GM23338 (cell line): Measurements from ENCODE around the gene XYLB. TPM values are rescaled to one million over a fixed set of nuclear protein-coding genes. Genes with fewer than 3 reads are reported as not detected.

Source experiments
- ATAC-seq: fragments of 200-7000 bp; cut with Tn5 transposase; 3 replicates; pipeline ENCODE4 v1.9.1; 2020
- DNase-seq: peaks from one replicate; pipeline ENCODE4 v3.0.0-alpha.2; 2015; ENCODE audit warnings: low spot score
- H2AFZ ChIP-seq: fragments of 200-600 bp; sonication (generic); 2 replicates; pipeline ENCODE4 v1.8.0; 2016; ENCODE audit warnings: antibody characterized with exemption, mild to moderate bottlenecking, moderate library complexity
- H3F3A ChIP-seq: fragments of 200-600 bp; sonication (generic); replicated peaks from 2 replicates; pipeline ENCODE4 v1.8.0; 2017; ENCODE audit warnings: antibody characterized with exemption, mixed run types, low read depth
- H3K27ac ChIP-seq: fragments of 200-600 bp; sonication (generic); 2 replicates; pipeline ENCODE4 v1.6.1; 2016; ENCODE audit warnings: low read depth
- H3K27me3 ChIP-seq: fragments of 200-600 bp; sonication (generic); 2 replicates; pipeline ENCODE4 v1.8.0; 2016; ENCODE audit warnings: mild to moderate bottlenecking, mixed run types, moderate library complexity; ENCODE audit not compliant: insufficient read depth
- H3K36me3 ChIP-seq: fragments of 200-600 bp; sonication (generic); 2 replicates; pipeline ENCODE4 v1.8.0; 2016; ENCODE audit warnings: mild to moderate bottlenecking; ENCODE audit not compliant: insufficient read depth
- H3K4me1 ChIP-seq: fragments of 200-600 bp; sonication (generic); 2 replicates; pipeline ENCODE4 v1.8.0; 2016; ENCODE audit warnings: mild to moderate bottlenecking, moderate library complexity; ENCODE audit not compliant: insufficient read depth
- H3K4me2 ChIP-seq: fragments of 200-600 bp; sonication (generic); 2 replicates; pipeline ENCODE4 v1.7.1; 2017; ENCODE audit warnings: mixed run types
- H3K4me3 ChIP-seq: fragments of 200-600 bp; sonication (generic); 2 replicates; pipeline ENCODE4 v1.6.1; 2016; ENCODE audit warnings: mixed run types
- H3K79me2 ChIP-seq: fragments of 200-600 bp; sonication (generic); replicated peaks from 2 replicates; pipeline ENCODE4 v1.8.0; 2017; ENCODE audit warnings: mild to moderate bottlenecking; ENCODE audit not compliant: insufficient read depth
- H3K9me2 ChIP-seq: fragments of 200-600 bp; sonication (generic); 2 replicates; pipeline ENCODE4 v1.8.0; 2017; ENCODE audit not compliant: insufficient read depth
- H4K20me1 ChIP-seq: fragments of 200-600 bp; sonication (generic); replicated peaks from 2 replicates; pipeline ENCODE4 v1.8.0; 2017; ENCODE audit warnings: mild to moderate bottlenecking; ENCODE audit not compliant: insufficient read depth
- H3K27ac Mint-ChIP-seq: 2 replicates; pipeline ENCODE4 v1.8.0; 2020; ENCODE audit warnings: inconsistent platforms, mild to moderate bottlenecking, moderate library complexity, mixed read lengths
- H3K27me3 Mint-ChIP-seq: 3 replicates; pipeline ENCODE4 v1.8.0; 2022; ENCODE audit warnings: low read depth, mild to moderate bottlenecking, moderate library complexity, mixed read lengths, inconsistent platforms; ENCODE audit not compliant: insufficient read depth, poor library complexity
- H3K36me3 Mint-ChIP-seq: 3 replicates; pipeline ENCODE4 v1.8.0; 2021; ENCODE audit warnings: low read depth, mild to moderate bottlenecking, inconsistent platforms, moderate library complexity, mixed read lengths
- H3K4me1 Mint-ChIP-seq: 3 replicates; pipeline ENCODE4 v1.8.0; 2020; ENCODE audit warnings: mild to moderate bottlenecking, inconsistent platforms, mixed read lengths
- H3K4me3 Mint-ChIP-seq: 3 replicates; pipeline ENCODE4 v1.8.0; 2021; ENCODE audit warnings: moderate library complexity, mild to moderate bottlenecking, inconsistent platforms, mixed read lengths
- H3K9me3 Mint-ChIP-seq: 3 replicates; pipeline ENCODE4 v1.8.0; 2020; ENCODE audit warnings: moderate library complexity, mild to moderate bottlenecking, inconsistent platforms, mixed read lengths
- CREB1 ChIP-seq: fragments of 250-450 bp; sonication (Bioruptor Pico); IDR thresholded peaks from 2 replicates; pipeline ENCODE4 v1.5.0; 2020; ENCODE audit warnings: low read depth, mild to moderate bottlenecking, moderate library complexity
- EZH2 ChIP-seq: fragments of 200-600 bp; sonication (generic); IDR thresholded peaks from one replicate; pipeline ENCODE4 v1.8.0; 2017; ENCODE audit warnings: antibody characterized with exemption, mild to moderate bottlenecking, low read depth; ENCODE audit not compliant: unreplicated experiment
- EZH2phosphoT487 ChIP-seq: fragments of 200-600 bp; sonication (generic); IDR thresholded peaks from one replicate; pipeline ENCODE4 v1.8.1; 2018; ENCODE audit warnings: antibody characterized with exemption; ENCODE audit not compliant: unreplicated experiment
- JUNB ChIP-seq: IDR thresholded peaks from one replicate; pipeline ENCODE4 v1.6.1; 2016; ENCODE audit warnings: antibody characterized with exemption; ENCODE audit not compliant: unreplicated experiment
- NANOG ChIP-seq: IDR thresholded peaks from 2 replicates; pipeline ENCODE4 v1.6.1; 2016; ENCODE audit warnings: antibody characterized with exemption, borderline replicate concordance
- POLR2AphosphoS5 ChIP-seq: IDR thresholded peaks from 2 replicates; pipeline ENCODE4 v1.6.1; 2016; ENCODE audit warnings: antibody characterized with exemption, low read depth
- ZNF114 ChIP-seq: fragments of 250-450 bp; sonication (Bioruptor Pico); IDR thresholded peaks from 2 replicates; pipeline ENCODE4 v1.5.0; 2020; ENCODE audit warnings: mild to moderate bottlenecking, moderate library complexity
- ZNF331 ChIP-seq: fragments of 250-450 bp; sonication (Bioruptor Pico); IDR thresholded peaks from 2 replicates; pipeline ENCODE4 v1.5.0; 2020; ENCODE audit warnings: low read depth, mild to moderate bottlenecking, moderate library complexity
- polyA plus RNA-seq: library from polyadenylated mRNA; unstranded; fragments of >200 nt; fragmentation: Nextera tagmentation; extraction: Ambion mirVana; gene quantifications from 2 replicates; pipeline ENCODE4 v1.2.1, GENCODE V29; 2016
- total RNA-seq: library from RNA; depleted of rRNA; stranded (reverse); fragments of >200 nt; shearing (Covaris generic); gene quantifications from 2 replicates; pipeline ENCODE4 v1.2.3, GENCODE V29; 2014
- TF ChIP-seq, protein P1 (sequence below): fragments of 250-450 bp; sonication (Bioruptor Pico); IDR thresholded peaks from 2 replicates; pipeline ENCODE4 v1.5.0; 2020; ENCODE audit warnings: mild to moderate bottlenecking, moderate library complexity
- TF ChIP-seq, protein P2 (sequence below): IDR thresholded peaks from 2 replicates; pipeline ENCODE4 v1.6.1; 2016; ENCODE audit warnings: antibody characterized with exemption
- TF ChIP-seq, protein P3 (sequence below): IDR thresholded peaks from one replicate; pipeline ENCODE4 v1.6.1; 2018; ENCODE audit warnings: antibody characterized with exemption; ENCODE audit not compliant: unreplicated experiment

Gene XYLB
- total and polyA plus RNA-seq, 2 experiments from 2014 or later: 1.6 to 3.3 TPM

DNA sequence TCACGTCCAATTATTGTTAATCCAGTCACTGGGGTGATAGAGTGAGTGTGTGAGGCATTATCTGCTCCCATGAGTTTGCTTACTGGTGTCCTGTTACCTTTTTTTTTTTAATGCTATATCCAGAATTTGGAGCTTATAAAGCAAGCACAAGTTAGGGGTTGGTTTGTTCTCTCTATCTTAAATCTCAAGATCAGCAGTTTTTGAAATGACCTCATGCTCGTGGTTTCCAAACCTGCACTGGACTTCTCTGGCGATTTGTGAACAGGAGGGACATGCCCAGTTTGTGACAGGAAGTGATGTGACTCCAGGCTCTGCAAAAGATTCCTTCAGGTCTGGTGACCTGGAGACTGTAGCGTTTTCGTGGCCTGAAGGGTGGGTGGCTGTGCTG is 25.6 kb downstream of the XYLB start:
- H3K27me3 ChIP-seq: no peaks in the 10 kb centered on the region
- Mint-ChIP-seq H3K27ac (no peak overlapping the region), H3K4me1 (no peaks in the 10 kb centered on the region), H3K27me3 (peaks cover 4% of the 10 kb centered on the region), H3K4me3 (no peak overlapping the region), H3K9me3 (peaks cover 13% of the 10 kb centered on the region), H3K36me3 (peaks cover 55% of the 10 kb centered on the region)
- H3K4me2 ChIP-seq: no peak overlapping the region
- no peaks in the 10 kb centered on the region for H3K4me1 ChIP-seq
- TF ChIP-seq, protein P1, sequence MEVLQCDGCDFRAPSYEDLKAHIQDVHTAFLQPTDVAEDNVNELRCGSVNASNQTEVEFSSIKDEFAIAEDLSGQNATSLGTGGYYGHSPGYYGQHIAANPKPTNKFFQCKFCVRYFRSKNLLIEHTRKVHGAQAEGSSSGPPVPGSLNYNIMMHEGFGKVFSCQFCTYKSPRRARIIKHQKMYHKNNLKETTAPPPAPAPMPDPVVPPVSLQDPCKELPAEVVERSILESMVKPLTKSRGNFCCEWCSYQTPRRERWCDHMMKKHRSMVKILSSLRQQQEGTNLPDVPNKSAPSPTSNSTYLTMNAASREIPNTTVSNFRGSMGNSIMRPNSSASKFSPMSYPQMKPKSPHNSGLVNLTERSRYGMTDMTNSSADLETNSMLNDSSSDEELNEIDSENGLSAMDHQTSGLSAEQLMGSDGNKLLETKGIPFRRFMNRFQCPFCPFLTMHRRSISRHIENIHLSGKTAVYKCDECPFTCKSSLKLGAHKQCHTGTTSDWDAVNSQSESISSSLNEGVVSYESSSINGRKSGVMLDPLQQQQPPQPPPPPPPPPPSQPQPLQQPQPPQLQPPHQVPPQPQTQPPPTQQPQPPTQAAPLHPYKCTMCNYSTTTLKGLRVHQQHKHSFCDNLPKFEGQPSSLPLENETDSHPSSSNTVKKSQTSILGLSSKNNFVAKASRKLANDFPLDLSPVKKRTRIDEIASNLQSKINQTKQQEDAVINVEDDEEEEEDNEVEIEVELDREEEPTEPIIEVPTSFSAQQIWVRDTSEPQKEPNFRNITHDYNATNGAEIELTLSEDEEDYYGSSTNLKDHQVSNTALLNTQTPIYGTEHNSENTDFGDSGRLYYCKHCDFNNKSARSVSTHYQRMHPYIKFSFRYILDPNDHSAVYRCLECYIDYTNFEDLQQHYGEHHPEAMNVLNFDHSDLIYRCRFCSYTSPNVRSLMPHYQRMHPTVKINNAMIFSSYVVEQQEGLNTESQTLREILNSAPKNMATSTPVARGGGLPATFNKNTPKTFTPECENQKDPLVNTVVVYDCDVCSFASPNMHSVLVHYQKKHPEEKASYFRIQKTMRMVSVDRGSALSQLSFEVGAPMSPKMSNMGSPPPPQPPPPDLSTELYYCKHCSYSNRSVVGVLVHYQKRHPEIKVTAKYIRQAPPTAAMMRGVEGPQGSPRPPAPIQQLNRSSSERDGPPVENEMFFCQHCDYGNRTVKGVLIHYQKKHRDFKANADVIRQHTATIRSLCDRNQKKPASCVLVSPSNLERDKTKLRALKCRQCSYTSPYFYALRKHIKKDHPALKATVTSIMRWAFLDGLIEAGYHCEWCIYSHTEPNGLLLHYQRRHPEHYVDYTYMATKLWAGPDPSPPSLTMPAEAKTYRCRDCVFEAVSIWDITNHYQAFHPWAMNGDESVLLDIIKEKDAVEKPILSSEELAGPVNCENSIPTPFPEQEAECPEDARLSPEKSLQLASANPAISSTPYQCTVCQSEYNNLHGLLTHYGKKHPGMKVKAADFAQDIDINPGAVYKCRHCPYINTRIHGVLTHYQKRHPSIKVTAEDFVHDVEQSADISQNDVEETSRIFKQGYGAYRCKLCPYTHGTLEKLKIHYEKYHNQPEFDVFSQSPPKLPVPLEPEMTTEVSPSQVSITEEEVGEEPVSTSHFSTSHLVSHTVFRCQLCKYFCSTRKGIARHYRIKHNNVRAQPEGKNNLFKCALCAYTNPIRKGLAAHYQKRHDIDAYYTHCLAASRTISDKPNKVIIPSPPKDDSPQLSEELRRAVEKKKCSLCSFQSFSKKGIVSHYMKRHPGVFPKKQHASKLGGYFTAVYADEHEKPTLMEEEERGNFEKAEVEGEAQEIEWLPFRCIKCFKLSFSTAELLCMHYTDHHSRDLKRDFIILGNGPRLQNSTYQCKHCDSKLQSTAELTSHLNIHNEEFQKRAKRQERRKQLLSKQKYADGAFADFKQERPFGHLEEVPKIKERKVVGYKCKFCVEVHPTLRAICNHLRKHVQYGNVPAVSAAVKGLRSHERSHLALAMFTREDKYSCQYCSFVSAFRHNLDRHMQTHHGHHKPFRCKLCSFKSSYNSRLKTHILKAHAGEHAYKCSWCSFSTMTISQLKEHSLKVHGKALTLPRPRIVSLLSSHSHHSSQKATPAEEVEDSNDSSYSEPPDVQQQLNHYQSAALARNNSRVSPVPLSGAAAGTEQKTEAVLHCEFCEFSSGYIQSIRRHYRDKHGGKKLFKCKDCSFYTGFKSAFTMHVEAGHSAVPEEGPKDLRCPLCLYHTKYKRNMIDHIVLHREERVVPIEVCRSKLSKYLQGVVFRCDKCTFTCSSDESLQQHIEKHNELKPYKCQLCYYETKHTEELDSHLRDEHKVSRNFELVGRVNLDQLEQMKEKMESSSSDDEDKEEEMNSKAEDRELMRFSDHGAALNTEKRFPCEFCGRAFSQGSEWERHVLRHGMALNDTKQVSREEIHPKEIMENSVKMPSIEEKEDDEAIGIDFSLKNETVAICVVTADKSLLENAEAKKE (CRISPR knock-in tag): no peak
- TF ChIP-seq EZH2: no peak
- no peak for TF ChIP-seq POLR2AphosphoS5
- TF ChIP-seq, protein P2, sequence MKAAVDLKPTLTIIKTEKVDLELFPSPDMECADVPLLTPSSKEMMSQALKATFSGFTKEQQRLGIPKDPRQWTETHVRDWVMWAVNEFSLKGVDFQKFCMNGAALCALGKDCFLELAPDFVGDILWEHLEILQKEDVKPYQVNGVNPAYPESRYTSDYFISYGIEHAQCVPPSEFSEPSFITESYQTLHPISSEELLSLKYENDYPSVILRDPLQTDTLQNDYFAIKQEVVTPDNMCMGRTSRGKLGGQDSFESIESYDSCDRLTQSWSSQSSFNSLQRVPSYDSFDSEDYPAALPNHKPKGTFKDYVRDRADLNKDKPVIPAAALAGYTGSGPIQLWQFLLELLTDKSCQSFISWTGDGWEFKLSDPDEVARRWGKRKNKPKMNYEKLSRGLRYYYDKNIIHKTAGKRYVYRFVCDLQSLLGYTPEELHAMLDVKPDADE: no peak
- TF ChIP-seq, protein P3, sequence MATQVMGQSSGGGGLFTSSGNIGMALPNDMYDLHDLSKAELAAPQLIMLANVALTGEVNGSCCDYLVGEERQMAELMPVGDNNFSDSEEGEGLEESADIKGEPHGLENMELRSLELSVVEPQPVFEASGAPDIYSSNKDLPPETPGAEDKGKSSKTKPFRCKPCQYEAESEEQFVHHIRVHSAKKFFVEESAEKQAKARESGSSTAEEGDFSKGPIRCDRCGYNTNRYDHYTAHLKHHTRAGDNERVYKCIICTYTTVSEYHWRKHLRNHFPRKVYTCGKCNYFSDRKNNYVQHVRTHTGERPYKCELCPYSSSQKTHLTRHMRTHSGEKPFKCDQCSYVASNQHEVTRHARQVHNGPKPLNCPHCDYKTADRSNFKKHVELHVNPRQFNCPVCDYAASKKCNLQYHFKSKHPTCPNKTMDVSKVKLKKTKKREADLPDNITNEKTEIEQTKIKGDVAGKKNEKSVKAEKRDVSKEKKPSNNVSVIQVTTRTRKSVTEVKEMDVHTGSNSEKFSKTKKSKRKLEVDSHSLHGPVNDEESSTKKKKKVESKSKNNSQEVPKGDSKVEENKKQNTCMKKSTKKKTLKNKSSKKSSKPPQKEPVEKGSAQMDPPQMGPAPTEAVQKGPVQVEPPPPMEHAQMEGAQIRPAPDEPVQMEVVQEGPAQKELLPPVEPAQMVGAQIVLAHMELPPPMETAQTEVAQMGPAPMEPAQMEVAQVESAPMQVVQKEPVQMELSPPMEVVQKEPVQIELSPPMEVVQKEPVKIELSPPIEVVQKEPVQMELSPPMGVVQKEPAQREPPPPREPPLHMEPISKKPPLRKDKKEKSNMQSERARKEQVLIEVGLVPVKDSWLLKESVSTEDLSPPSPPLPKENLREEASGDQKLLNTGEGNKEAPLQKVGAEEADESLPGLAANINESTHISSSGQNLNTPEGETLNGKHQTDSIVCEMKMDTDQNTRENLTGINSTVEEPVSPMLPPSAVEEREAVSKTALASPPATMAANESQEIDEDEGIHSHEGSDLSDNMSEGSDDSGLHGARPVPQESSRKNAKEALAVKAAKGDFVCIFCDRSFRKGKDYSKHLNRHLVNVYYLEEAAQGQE: no peak
- TF ChIP-seq CREB1 (CRISPR knock-in tag): no peak
- TF ChIP-seq JUNB: no peak
- no peak for TF ChIP-seq ZNF114 (CRISPR knock-in tag)
- TF ChIP-seq ZNF331 (CRISPR knock-in tag): no peak
- TF ChIP-seq NANOG: no peak
- no peak for TF ChIP-seq EZH2phosphoT487
- H3K9me2 ChIP-seq: no peaks in the 10 kb centered on the region
- ATAC-seq (no peak), DNase-seq (no peak)
- no peaks in the 10 kb centered on the region for H4K20me1 ChIP-seq
- no peak overlapping the region for H3K4me3 ChIP-seq
- H3F3A ChIP-seq: no peaks in the 10 kb centered on the region
- peaks cover 2% of the 10 kb centered on the region; the same call in 1 of the 2 replicates for H3K36me3 ChIP-seq
- no peak overlapping the region for H3K27ac ChIP-seq
- no peaks in the 10 kb centered on the region for H3K79me2 ChIP-seq
- no peak overlapping the region for H2AFZ ChIP-seq
